ENCODE results near the gene FOXA2.
A peak's percentile ranks its signal among the peaks of the same experiment; 100 is the strongest.
"Not testable (repeated sequence)": the region's sequence is repeated elsewhere in the genome, so short reads cannot be mapped to it uniquely, and the experiment has no call there.

The FOXA2 gene

DNA sequence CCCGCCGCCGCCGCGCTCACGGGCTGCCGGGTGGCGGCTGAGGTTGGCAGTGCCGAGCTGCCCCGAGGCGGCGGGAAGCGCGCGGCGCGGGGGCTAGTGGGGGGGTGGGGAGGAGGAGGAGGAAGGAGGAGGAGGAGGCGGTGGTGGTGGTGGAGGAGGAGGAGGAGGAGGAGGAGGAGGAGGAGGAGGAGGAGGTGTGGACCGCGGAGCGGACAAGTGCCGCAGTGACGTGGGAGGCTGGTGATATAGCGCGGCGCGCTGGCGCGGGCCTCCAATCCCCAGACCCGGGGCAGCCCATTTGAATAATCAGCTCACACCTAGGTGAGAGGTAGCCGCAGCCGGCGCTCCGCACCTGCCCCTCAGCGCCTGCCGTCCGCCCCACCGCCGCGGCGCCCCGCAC lies at the start of gene FOXA2:
TSS of gene FOXA2 (minus strand) at position 51 of the 400 bp plus-strand sequence. CDS start 294 bp downstream, outside the sequence.
- peak; percentile 69 for DNase-seq (ENCODE audit: low read depth, low spot score)

DNA sequence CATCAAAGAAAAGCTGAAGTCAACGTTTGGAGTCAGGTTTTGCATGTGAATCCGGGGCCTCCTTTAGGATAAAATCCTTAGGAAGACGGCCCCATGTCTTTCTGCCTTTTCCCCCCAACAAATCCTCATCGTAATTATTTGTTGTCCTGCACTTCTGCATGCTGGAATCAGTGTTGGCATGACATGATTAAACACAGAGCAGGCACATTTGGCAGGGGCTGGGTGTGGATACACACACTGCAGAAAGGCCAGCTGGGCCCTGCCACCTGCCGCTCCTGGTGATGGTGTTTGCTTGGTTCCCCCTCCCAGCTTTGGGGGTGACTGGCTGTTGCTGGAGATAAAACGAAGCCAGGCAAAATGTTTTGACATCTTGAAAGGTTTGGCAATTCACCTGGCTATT lies 46.3 kb upstream of the FOXA2 start:
- no peak for DNase-seq (ENCODE audit: low read depth, low spot score)

DNA sequence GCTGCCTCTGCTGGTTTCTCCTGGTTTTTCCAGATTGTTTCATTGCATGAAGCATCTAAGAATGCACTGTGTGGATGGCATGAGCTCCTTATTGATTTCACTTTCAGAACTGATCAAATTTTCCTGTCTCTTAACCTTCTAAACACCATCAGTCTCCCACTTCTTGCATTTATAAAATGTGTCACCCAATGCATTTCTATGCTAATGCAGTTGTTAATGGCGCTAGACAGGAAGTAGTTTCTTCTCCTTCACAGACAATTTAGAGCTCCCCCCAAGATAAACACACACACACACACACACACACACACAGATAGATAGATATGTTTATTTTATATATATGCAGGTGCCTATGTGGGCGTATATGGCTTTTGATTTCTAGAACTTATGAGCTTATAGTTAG lies 45.6 kb upstream of the FOXA2 start:
- no peak for DNase-seq (ENCODE audit: low read depth, low spot score)

DNA sequence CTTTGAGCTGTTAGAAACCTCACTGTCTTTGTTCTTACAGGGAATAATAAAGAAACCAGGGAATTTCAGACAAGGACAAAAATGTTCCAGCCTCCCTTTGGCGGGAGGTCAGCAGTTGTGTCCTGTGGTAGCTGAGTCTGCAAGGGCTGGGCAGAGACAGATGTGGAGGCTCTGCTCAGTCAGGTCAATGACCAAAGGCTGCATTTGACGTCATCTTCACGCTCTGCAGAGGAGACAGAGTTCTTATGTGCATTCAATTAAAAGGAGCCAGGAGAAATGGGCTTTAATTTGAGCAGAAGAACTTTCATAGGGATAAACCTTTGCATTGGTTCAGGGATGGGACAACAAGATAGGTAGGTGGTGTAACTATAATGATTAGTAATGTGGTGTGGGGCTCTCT lies 45.1 kb upstream of the FOXA2 start:
- no peak for DNase-seq (ENCODE audit: low read depth, low spot score)

DNA sequence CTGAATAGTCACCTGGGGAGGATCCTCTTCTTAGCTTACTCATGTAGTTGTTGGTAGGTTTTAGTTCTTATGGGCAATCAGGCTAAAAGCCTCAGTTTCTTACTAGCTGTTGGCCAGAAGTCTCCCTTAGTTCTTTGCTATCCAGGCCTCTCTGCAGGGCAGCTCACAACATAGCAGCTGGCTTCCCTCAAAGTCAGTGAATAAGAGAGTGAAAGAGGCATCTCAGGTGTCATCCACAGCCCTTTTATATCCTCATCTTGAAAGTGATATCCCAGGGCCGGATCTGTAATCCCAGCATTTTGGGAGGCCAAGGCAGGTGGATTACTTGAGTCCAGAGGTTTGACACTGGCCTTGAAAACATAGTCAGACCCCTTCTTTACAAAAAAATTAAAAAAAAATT lies 42.1 kb upstream of the FOXA2 start:
- no peak for DNase-seq (ENCODE audit: low read depth, low spot score)

DNA sequence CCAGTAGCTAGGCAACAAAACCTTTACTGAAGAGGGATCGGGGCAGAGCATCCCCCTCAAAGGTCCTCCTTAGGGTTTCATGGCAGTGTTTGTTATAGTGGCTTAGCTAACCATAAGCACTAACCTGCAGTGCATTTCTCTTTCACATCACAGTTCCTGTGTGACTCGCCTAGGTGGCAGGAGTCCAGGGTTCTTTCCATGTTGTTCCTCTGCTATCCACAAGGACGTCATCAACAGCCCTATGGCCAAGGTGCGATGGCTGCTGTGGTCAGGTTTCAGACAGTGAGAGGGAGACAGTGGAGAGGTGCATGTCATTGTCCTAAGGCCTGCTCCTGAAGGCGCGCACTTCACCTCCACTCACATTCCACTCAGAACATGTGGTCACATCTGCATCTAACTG lies 38.8 kb upstream of the FOXA2 start:
- no peak for DNase-seq (ENCODE audit: low read depth, low spot score)

DNA sequence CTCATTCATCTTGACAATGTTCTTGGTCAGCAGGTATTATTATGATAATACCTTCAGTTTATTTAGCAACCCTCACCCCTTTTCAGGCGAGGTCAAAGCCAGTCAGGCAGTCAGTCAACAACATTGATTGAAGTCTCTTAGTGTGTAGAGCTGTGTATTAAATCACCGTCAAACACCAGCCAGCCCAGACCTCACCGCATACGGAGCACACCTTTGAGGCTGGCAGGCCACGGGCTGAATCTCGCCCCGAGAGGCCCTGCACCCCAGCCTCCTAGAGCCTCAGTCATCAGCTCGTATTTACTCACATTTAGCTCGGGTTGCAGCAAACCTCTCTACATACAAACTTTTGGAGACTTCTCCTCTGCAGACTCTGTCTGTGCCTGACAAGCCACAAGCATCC lies 36.0 kb upstream of the FOXA2 start:
- DNase-seq (ENCODE audit: low read depth, low spot score) = no peak

DNA sequence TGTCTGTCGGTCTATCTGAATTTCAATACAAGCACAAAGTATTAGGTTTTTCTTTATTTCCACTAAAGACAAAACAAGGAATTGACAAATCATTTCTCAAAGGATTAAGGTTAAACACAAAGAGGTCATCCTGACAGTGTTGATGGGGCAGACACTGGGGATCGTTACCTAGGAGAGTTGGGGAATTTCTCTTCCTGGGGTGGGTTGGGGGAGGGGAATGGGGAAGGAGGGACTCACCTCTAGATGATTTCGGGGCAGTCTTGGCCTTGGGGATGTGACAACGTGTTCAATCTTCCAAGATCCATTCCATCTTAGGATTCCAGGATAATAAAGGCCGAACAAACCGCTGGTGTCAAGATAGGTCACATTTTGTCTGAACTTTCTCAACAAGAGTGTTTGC lies 35.4 kb upstream of the FOXA2 start:
- no peak for DNase-seq (ENCODE audit: low read depth, low spot score)

DNA sequence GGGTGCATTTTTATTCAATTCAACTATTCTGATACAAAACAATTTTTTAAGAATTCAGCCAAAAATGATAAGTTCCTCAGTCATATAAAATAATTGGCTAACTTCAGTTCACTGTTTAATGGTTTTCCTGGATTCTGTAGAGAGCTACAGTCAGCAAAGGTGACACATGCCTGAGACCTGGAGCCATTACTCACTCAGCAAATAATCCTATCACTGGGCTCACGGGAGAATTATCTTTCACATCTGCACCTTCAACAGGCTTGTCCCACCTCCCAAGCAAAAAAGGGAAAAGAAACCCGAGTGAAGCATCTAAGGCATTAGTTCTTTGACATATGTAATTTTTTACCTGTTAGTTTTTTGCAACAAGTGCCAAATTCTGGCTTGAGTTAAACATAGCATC lies 34.9 kb upstream of the FOXA2 start:
- no peak for DNase-seq (ENCODE audit: low read depth, low spot score)

DNA sequence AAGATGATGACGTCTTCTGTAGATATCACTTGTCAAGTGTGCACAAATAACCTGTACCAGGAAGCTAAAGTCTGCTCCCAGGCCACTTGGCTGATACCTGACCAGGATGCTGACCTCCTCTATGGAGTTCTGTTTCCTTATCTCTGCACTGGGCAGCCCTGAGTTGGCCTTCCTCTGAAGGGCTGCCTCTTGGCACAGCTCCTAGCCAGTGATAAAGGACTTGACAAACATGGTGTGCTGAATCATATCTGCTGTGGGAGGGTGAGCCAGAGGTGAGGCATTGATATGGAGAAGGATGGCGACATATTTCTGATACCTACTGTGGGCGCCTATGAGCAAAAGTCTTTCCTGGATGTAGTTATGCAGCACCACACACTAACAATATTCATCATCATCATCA lies 32.8 kb upstream of the FOXA2 start:
- no peak for DNase-seq (ENCODE audit: low read depth, low spot score)

DNA sequence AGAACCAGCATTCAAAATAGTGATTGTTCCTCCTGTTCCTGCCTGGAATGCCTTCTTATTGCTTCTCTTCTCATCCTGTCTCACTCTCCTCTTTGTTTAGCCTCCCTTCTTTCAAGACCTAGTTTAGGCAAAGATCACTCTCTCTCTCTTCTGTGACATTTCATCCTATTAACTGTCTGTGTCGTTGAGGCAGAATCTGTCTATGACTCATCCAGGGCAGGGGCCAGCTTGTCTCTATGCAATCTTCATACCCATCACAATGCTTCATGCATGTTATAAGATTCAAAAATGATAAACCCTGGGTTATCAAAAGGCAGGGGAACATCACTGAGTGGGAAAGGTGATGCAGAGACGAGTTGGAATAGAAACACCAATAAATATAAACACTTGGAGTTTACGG lies 32.2 kb upstream of the FOXA2 start:
- no peak for DNase-seq (ENCODE audit: low read depth, low spot score)

DNA sequence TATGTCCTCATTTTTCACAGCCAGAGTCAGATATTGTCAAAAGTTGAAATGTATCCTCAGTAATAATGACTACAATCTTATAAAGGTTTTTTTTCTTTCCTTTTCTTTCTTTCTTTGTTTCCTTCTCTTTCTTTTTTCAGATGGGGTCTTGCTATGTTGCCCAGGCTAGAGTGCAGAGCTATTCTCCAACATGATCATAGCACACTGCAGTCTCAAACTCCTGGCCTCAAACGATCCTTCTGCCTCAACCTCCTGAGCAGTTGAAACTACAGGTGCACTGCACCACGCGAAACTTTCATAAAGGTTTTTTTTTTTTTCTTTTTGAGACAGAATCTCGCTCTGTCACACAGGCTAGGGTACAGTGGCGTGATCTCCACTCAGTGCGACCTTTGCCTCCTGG lies 31.1 kb upstream of the FOXA2 start:
- DNase-seq (ENCODE audit: low read depth, low spot score) = no peak

DNA sequence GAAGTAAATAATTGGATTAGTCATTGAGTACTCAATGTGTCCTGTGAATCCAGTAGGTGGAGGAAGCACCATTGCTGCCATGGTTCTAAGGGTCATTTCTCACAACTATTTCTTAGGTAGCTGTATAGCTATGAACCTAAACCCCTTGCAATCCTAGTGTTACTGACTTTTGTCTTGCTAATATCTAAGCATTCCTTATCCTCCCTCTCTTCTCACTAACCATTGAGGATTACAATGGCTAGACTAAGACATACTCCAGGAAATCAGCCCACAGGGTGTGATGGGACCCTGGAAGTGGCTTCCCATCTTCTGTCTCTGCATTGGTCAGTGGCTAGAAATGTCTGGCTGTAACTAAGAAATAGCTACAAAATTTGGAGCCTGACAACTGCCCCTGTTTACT lies 27.3 kb upstream of the FOXA2 start:
- DNase-seq (ENCODE audit: low read depth, low spot score) = no peak

DNA sequence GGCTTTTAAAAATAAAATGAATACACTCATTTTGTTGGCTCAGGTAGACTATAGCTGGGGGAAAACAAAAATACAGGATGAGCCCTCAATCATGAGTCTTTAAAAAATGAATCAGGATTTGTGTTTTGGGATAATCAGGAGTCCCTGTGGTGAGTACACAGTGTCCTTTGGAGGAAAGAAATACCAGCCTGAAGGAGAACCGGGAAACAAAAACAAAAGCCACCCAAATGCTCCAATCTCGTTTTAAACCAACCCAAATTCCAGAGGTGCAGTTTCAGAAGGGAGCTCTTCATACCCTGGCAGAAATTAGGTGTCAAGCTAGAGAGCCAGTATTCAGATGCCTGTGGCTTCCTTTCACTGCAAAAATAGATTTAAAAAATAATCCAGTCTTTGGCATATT lies 23.3 kb upstream of the FOXA2 start:
- no peak for DNase-seq (ENCODE audit: low read depth, low spot score)

DNA sequence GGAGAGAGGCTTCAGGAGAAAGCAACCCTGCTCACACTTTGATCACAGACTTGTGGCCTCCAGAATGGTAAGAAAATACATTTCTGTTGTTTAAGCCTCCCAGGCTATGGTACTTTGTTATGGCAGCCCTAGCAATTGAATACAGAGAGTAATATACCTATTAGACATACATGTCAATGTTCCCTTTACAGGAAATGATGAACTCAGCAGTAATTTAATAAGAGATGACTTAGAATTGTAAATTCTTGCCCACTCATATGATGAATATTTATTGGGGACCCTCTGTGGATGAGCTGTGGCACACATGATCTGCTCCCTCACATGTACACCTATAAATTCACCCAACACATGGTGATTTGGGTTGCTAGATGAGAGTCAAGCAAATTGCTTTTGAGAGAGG lies 20.4 kb upstream of the FOXA2 start:
- DNase-seq (ENCODE audit: low read depth, low spot score) = no peak

DNA sequence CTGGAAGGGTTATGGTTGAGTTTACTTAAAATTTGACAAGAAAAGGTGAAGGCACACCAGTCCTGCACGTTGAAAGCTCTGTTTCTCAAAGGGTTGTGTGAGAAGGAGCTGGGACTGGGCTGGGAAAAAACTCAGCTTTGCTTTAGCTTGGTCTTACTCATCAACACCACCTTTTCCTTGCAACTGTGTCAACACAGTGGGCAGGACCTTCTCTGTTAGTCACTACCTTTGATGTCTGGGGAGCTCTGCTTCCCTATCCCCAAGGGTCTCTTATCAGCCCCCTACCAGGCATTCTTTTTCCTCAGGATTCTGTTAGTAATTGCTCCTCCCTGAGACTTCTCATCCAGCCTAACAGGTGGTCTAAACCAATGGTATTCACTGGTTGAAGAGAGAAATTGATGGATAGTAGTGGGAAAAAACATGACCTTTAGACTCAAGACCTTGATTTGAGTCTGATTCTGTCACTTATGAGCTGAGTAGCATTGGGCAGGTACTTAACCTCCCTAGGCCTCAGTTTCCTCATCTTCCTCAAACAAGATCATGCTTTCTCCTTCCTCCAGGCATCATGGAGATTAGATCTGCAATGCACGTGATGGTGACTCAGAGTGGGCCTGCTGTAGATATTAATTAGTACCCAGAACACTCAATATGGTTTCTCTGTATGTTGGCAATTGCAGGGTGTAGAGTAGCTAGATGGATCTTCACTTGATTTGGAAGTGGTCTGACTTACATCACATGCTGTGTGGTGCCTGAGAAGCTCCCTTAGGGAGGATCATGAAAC lies 17.2 kb upstream of the FOXA2 start:
- DNase-seq (ENCODE audit: low read depth, low spot score) = no peak

DNA sequence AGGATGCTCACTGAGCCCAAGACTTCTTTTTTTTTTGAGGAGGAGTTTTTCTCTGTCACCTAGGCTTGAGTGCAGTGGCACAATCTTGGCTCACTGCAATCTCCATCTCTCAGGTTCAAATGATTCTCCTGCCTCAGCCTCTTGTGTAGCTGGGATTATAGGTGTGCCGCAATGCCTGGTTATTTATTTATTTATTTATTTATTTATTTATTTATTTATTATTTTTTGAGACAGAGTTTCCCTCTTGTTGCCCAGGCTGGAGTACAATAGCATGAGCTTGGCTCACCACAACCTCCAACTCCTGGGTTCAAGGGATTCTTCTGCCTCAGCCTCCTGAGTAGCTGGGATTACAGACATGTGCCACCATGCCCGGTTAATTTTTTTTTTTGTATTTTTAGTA lies 14.9 kb upstream of the FOXA2 start:
- DNase-seq (ENCODE audit: low read depth, low spot score) = not testable (repeated sequence)

DNA sequence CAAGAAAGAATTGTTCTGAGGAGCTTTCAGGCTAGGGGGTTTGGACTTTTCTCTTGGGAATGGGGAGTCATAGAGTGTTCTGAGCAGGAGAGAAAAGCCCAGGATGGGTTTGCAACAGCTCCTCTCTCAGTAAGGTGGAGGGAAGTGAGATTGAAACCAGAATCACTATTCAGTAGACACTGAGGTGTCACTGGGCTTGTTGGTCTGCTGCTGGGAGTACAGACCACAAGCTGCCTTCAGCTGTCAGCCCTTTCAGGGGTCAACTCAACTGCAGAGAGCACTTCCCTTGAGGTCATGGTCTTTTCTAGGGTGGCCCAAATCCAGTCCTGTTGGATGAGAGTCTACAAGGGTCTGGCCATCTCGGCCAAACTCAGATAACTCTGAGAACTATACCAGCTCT lies 12.9 kb upstream of the FOXA2 start:
- no peak for DNase-seq (ENCODE audit: low read depth, low spot score)

DNA sequence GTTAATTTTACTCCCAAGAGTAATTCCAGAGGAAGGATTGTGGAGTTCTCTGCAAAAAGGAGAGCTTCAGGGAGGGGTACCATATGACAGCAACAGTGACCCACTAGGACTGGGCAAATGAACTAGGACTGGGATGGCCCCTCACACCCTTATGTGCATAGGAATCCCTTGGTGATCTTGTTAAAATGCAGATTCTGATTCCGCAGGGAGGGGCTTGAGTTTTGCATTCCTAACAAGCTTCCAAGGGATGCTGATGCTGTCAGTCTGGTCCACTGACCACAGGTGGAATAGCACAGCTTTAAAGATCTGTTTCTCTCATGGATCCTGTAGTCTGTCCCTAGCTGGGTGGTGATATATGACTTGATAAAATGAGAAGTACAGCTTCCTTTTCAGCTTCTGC lies 6.3 kb upstream of the FOXA2 start:
- no peak for DNase-seq (ENCODE audit: low read depth, low spot score)

DNA sequence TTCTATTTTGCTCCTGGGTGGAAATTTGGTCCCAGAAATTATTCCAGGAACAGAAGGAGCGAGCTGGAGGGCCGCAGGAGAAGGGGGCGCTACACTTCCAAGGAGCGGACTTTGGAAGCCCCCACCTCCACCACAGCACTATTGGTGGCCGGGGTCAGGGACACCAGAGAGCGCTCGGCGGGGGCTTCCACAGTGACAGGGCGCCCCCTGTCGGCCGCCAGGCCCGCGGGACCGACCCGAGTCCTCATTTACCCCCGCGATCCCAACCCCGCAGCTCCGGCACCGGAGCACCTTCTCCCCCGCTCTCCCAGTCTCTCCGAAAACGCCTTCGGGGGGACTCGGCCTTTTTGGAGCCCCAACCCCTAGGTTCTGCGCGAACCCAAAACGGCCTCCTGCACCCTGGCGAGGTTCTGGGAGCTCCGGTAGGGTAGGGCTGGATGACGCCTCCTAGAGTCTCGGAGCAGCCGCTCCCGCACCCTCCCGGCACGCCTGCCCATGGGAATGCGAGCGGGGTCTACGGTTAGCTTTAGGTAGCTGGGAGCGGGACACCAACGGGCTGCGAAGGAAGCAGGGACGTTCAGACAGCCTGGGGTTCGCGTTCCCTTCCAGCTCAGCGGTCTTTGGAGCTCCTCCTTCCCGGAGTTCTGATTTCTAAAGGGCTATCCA lies 2.4 kb upstream of the FOXA2 start:
- peak; percentile 83 for DNase-seq (ENCODE audit: low read depth, low spot score)

DNA sequence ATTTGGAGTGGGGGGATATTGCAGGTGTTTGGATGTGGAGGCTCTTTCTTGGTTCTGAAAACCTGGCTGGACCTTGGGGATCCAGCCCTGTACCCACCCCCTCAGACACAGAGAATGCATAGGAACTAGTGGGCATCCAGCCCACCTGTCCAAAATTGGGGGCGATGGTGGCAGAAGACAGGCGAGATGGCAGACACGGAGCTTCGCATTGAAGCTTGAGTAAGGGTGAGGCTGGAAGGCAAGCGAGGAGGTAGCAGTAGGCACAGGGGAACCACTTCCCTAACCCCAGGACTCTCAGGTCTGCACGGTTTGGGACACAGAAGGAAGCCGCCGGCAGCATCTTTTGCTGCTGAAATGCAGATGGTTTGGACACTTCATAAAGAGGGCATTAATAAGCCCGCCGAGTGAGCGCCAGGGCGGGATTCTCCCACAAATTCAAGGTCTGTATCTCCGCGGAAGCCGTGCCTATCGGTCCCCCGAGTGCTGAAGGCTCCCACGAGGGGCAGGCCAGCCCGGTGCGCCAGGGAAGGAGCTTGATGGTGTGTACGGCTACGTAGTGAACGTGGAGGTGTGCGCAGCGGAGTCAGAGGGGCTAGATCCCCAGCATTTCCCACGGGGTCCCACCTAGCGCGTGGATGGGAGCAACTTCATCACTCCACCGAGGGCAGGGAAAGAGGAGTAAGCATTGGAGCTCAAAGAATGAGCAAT lies 1.6 kb upstream of the FOXA2 start:
- no peak for DNase-seq (ENCODE audit: low read depth, low spot score)

DNA sequence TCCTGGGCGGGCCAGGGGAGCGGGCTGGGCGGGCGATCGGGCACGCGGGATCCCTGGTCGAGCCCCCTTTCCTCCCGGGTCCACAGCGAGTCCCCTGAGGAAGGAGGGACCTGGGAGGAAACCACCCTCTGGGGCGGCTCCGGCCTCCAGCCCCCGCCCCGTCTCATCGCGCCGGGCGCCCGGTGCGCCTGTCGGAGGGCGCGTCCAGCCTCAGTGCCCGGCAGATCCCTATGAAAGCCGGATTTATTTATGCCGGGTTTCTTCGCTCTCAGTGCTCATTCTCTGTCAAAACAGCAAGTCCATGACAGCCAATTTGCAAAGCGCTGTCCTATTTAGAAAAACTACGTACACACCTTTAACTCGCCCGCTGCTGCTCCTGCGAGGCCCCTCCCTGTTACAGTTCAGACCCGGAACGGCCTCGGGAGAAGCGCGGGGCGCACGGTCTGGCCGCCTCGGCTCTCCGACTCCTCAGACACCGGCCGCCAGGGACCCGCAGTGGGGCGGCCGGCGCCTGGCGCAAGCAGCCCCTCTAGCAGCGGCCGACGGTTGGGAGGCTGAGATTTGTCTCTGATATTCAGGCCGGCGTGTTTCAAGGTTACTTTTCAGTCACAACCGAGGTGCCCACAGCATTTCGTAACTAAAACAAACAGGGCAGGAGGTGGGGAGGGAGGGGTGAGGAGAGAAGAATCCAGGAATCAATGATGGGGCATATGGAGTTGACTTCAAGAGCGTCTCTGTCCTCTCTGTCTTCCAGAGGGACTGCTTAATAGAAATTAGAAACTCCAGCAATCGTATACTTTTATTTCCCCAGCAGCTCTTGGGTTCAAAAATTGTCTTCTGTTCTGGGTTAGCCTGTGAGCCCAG lies 782 bp upstream of the FOXA2 start:
- peak; percentile 65 for DNase-seq (ENCODE audit: low read depth, low spot score)
